Hepatocyte (in vitro differentiated cells): ENCODE data around the gene HYPK. TPM values are rescaled to one million over a fixed set of nuclear protein-coding genes. Genes with fewer than 3 reads are reported as not detected.
"Not testable (repeated sequence)": the region's sequence is repeated elsewhere in the genome, so short reads cannot be mapped to it uniquely, and the experiment has no call there.

Experiments
- DNase-seq: peaks from one replicate; pipeline ENCODE4 v3.0.0-alpha.2; 2016; ENCODE audit warnings: low spot score
- H2AFZ ChIP-seq: fragments of 200-600 bp; sonication (generic); 2 replicates; pipeline ENCODE4 v1.6.0; 2016; ENCODE audit warnings: antibody characterized with exemption, mild to moderate bottlenecking
- H3K27ac ChIP-seq: fragments of 200-600 bp; sonication (generic); 2 replicates; pipeline ENCODE4 v1.5.1; 2016; ENCODE audit warnings: mild to moderate bottlenecking
- H3K27me3 ChIP-seq: fragments of 200-600 bp; sonication (generic); 2 replicates; pipeline ENCODE4 v1.6.1; 2016
- H3K36me3 ChIP-seq: fragments of 200-600 bp; sonication (generic); replicated peaks from 2 replicates; pipeline ENCODE4 v1.5.1; 2016; ENCODE audit warnings: low read depth; ENCODE audit not compliant: insufficient read depth
- H3K4me1 ChIP-seq: fragments of 200-600 bp; sonication (generic); 2 replicates; pipeline ENCODE4 v1.5.1; 2016; ENCODE audit warnings: mild to moderate bottlenecking, moderate library complexity; ENCODE audit not compliant: insufficient read depth
- H3K4me2 ChIP-seq: fragments of 200-600 bp; sonication (generic); 2 replicates; pipeline ENCODE4 v1.6.0; 2016
- H3K4me3 ChIP-seq: fragments of 200-600 bp; sonication (generic); 2 replicates; pipeline ENCODE4 v1.5.1; 2016; ENCODE audit warnings: mild to moderate bottlenecking
- H3K79me2 ChIP-seq: fragments of 200-600 bp; sonication (generic); 2 replicates; pipeline ENCODE4 v1.6.0; 2017; ENCODE audit warnings: mild to moderate bottlenecking
- H3K9me2 ChIP-seq: fragments of 200-600 bp; sonication (generic); replicated peaks from 2 replicates; pipeline ENCODE4 v1.6.0; 2017; ENCODE audit warnings: mild to moderate bottlenecking; ENCODE audit not compliant: insufficient read depth
- H3K9me3 ChIP-seq: fragments of 200-600 bp; sonication (generic); 2 replicates; pipeline ENCODE4 v1.5.1; 2016; ENCODE audit warnings: low read depth, mild to moderate bottlenecking
- H4K20me1 ChIP-seq: fragments of 200-600 bp; sonication (generic); 2 replicates; pipeline ENCODE4 v1.6.0; 2016; ENCODE audit warnings: mild to moderate bottlenecking; ENCODE audit not compliant: insufficient read depth, poor library complexity, severe bottlenecking
- CTCF ChIP-seq: fragments of 200-600 bp; sonication (generic); IDR thresholded peaks from 2 replicates; pipeline ENCODE4 v1.5.1; 2016; ENCODE audit warnings: antibody characterized with exemption, mild to moderate bottlenecking; ENCODE audit not compliant: poor library complexity
- EZH2 ChIP-seq: fragments of 200-600 bp; sonication (generic); IDR thresholded peaks from 2 replicates; pipeline ENCODE4 v1.6.1; 2016; ENCODE audit warnings: antibody characterized with exemption, mild to moderate bottlenecking, borderline replicate concordance
- EZH2phosphoT487 ChIP-seq: fragments of 200-600 bp; sonication (generic); IDR thresholded peaks from one replicate; pipeline ENCODE4 v1.6.1; 2018; ENCODE audit warnings: antibody characterized with exemption, mild to moderate bottlenecking, low read depth, moderate library complexity; ENCODE audit not compliant: unreplicated experiment, severe bottlenecking
- WGBS: methylation state at CpG from one replicate; pipeline ENCODE4 v1.1.6; 2016; ENCODE audit warnings: low lambda C conversion rate; ENCODE audit errors: missing lambda C conversion rate; 5-methylcytosine and 5-hydroxymethylcytosine counted together
- polyA plus RNA-seq: library from polyadenylated mRNA; unstranded; fragments of >200 nt; fragmentation: Nextera tagmentation; extraction: Ambion mirVana; gene quantifications from 2 replicates; pipeline ENCODE4 v1.2.1, GENCODE V29; 2016
- total RNA-seq: library from RNA; depleted of rRNA; stranded (reverse); fragments of >200 nt; gene quantifications from 2 replicates; pipeline ENCODE4 v1.2.3, GENCODE V29; 2014

HYPK gene
- total and polyA plus RNA-seq, 2 experiments from 2014 or later, result 5.8 to 12.8 TPM

- 91% methylated on average over 8 of the region's 8 CpGs for WGBS
- DNase-seq, result no peak
- Histone ChIP-seq H3K9me3 (no peaks in the 10 kb centered on the region), H4K20me1 (no peaks in the 10 kb centered on the region), H3K4me2 (peak within 1 kb of the TSS; percentile 90), H3K27me3 (no peaks in the 10 kb centered on the region), H3K27ac (peak within 1 kb of the TSS; percentile 94), H3K4me3 (peak within 1 kb of the TSS; percentile 70), H3K9me2 (no peaks in the 10 kb centered on the region), H3K36me3 (no peaks in the 10 kb centered on the region), H2AFZ (peak within 1 kb of the TSS; percentile 62), H3K79me2 (peaks cover 26% of the 10 kb centered on the region), H3K4me1 (peaks cover 31% of the 10 kb centered on the region)
- TF ChIP-seq CTCF (no peak), EZH2phosphoT487 (no peak), EZH2 (no peak)
Measured at GRCh38 chr15:43799945-43800285, 484 bp upstream of the HYPK start, which contains the start of gene SERINC4. Gene SERINC4 (minus strand): TSS chr15:43800220. CDS start chr15:43799986, 234 bp downstream.

- not testable (repeated sequence) for H2AFZ ChIP-seq, H3K9me2 ChIP-seq, H3K27ac ChIP-seq, H4K20me1 ChIP-seq, H3K27me3 ChIP-seq, H3K9me3 ChIP-seq, H3K4me3 ChIP-seq, H3K36me3 ChIP-seq, DNase-seq, H3K4me2 ChIP-seq
- Histone ChIP-seq H3K79me2 (peaks cover 16% of the 10 kb centered on the region), H3K4me1 (peaks cover 24% of the 10 kb centered on the region)
- WGBS, result 96% methylated on average over 7 of the region's 7 CpGs
Measured at GRCh38 chr15:43802676-43803075, 2.3 kb downstream of the HYPK start.

- Histone ChIP-seq H3K27me3 (no peaks in the 10 kb centered on the region), H3K4me1 (no peaks in the 10 kb centered on the region), H3K4me3 (no peak overlapping the region), H4K20me1 (no peaks in the 10 kb centered on the region), H3K9me3 (no peaks in the 10 kb centered on the region), H3K27ac (no peak overlapping the region), H3K36me3 (no peaks in the 10 kb centered on the region), H3K4me2 (no peak overlapping the region), H3K9me2 (no peaks in the 10 kb centered on the region), H2AFZ (no peak overlapping the region), H3K79me2 (no peaks in the 10 kb centered on the region)
- TF ChIP-seq EZH2phosphoT487 (no peak), CTCF (no peak), EZH2 (no peak)
- DNase-seq, result no peak
- 91% methylated on average over 5 of the region's 5 CpGs for WGBS
Measured at GRCh38 chr15:43808435-43808950, 8.1 kb downstream of the HYPK start.

GRCh38 chr15:43808960-43809678 lies 8.7 kb downstream of the HYPK start:
- WGBS, result 96% methylated on average over 6 of the region's 6 CpGs
- no peak overlapping the region for H2AFZ ChIP-seq
- H3K4me1 ChIP-seq, result no peaks in the 10 kb centered on the region
- no peak for DNase-seq
- H3K27ac ChIP-seq, result no peak overlapping the region
- H3K4me2 ChIP-seq, result no peak overlapping the region
- no peaks in the 10 kb centered on the region for H3K9me3 ChIP-seq
- H3K27me3 ChIP-seq, result no peaks in the 10 kb centered on the region
- H4K20me1 ChIP-seq, result no peaks in the 10 kb centered on the region
- no peaks in the 10 kb centered on the region for H3K79me2 ChIP-seq
- no peak overlapping the region for H3K4me3 ChIP-seq
- no peak for TF ChIP-seq EZH2
- no peak for TF ChIP-seq EZH2phosphoT487
- no peak for TF ChIP-seq CTCF
- H3K9me2 ChIP-seq, result no peaks in the 10 kb centered on the region
- H3K36me3 ChIP-seq, result no peaks in the 10 kb centered on the region

GRCh38 chr15:43815064-43815463 lies 14.7 kb downstream of the HYPK start:
- H4K20me1 ChIP-seq, DNase-seq, H2AFZ ChIP-seq, H3K27me3 ChIP-seq, H3K36me3 ChIP-seq, H3K4me3 ChIP-seq, H3K4me2 ChIP-seq, H3K27ac ChIP-seq, H3K9me3 ChIP-seq, H3K9me2 ChIP-seq, H3K4me1 ChIP-seq: not testable (repeated sequence)
- H3K79me2 ChIP-seq, result peaks cover 21% of the 10 kb centered on the region
- WGBS, result 100% methylated on average over 5 of the region's 5 CpGs
